DND-41 (cell line): ENCODE measurements around the gene IL9.

Experiments
- ATAC-seq: fragments of 200-7000 bp; cut with Tn5 transposase; 3 replicates; pipeline ENCODE4 v1.9.1; 2021; ENCODE audit warnings: low read depth; ENCODE audit not compliant: insufficient read depth
- DNase-seq: peaks from one replicate; pipeline ENCODE4 v3.0.0-alpha.2; 2020
- H2AFZ ChIP-seq: 2 replicates; pipeline ENCODE4 v1.6.0; 2012; ENCODE audit warnings: low read depth, low read length
- H3K27ac ChIP-seq: 2 replicates; pipeline ENCODE4 v1.5.1; 2012; ENCODE audit warnings: low read length, inconsistent platforms
- H3K27me3 ChIP-seq: fragments of 200-600 bp; sonication (generic); 2 replicates; pipeline ENCODE4 v1.6.0; 2012; ENCODE audit warnings: low read length, mild to moderate bottlenecking, inconsistent platforms; ENCODE audit not compliant: insufficient read depth, poor library complexity
- H3K36me3 ChIP-seq: 2 replicates; pipeline ENCODE4 v1.5.1; 2012; ENCODE audit warnings: low read length, inconsistent platforms; ENCODE audit not compliant: insufficient read depth
- H3K4me1 ChIP-seq: 2 replicates; pipeline ENCODE4 v1.5.1; 2012; ENCODE audit warnings: mild to moderate bottlenecking, low read length; ENCODE audit not compliant: insufficient read depth
- H3K4me2 ChIP-seq: 2 replicates; pipeline ENCODE4 v1.6.0; 2012; ENCODE audit warnings: mild to moderate bottlenecking, moderate library complexity, low read length, inconsistent platforms; ENCODE audit not compliant: insufficient read depth
- H3K4me3 ChIP-seq, 2 experiments: fragments of 200-600 bp in 1 of 2; shearing (Covaris generic) in 1 of 2; 2 replicates each; pipeline ENCODE4 v1.5.1; 2012 to 2016; ENCODE audit warnings: inconsistent platforms in 2 of 2, low read length in 2 of 2, mild to moderate bottlenecking in 2 of 2, low read depth in 1 of 2, moderate library complexity in 1 of 2
- H3K79me2 ChIP-seq: 2 replicates; pipeline ENCODE4 v1.6.0; 2012; ENCODE audit warnings: low read length, inconsistent platforms; ENCODE audit not compliant: insufficient read depth
- H3K9ac ChIP-seq: 2 replicates; pipeline ENCODE4 v1.6.0; 2012; ENCODE audit warnings: low read depth, mild to moderate bottlenecking, inconsistent platforms, low read length, moderate library complexity
- H3K9me3 ChIP-seq: 2 replicates; pipeline ENCODE4 v1.5.1; 2012; ENCODE audit warnings: low read length, moderate library complexity, mild to moderate bottlenecking, inconsistent platforms; ENCODE audit not compliant: insufficient read depth, severe bottlenecking
- H4K20me1 ChIP-seq: 2 replicates; pipeline ENCODE4 v1.6.0; 2012; ENCODE audit warnings: low read length; ENCODE audit not compliant: insufficient read depth
- EZH2 ChIP-seq: IDR thresholded peaks from 3 replicates; pipeline ENCODE4 v1.6.1; 2012; ENCODE audit warnings: borderline replicate concordance, low read depth, mild to moderate bottlenecking, moderate library complexity, low read length, inconsistent platforms; ENCODE audit not compliant: severe bottlenecking
- TF ChIP-seq, protein P1 (sequence below): IDR thresholded peaks from 2 replicates; pipeline ENCODE4 v1.5.1; 2012; ENCODE audit warnings: borderline replicate concordance, low read length, moderate library complexity, mild to moderate bottlenecking; ENCODE audit not compliant: poor library complexity, severe bottlenecking; ENCODE audit errors: extremely low read depth

Gene IL9

DNA sequence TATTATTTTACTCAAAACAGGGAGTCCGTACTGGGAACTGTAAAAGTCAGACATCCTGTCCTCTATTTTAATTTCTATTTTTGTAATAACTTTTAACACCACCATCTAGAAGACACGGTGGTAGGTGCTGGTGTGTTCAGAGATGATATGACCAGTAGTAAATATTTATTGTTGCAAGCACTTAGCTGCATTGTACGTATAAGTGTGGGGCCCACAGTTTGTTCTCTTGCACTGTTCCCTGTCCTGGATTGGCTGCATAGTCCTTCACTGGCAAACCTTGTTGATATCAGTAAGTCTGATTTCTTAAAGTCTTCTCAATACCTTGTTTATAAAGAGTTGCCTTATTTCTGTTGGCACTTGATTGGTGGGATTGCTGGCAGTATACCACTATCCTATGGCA, 24.6 kb upstream of the IL9 start:
- Histone ChIP-seq H3K9ac (no peak overlapping the region), H3K9me3 (no peaks in the 10 kb centered on the region), H3K27me3 (peaks cover 31% of the 10 kb centered on the region), H3K27ac (no peak overlapping the region), H3K4me2 (no peak overlapping the region), H3K4me1 (no peaks in the 10 kb centered on the region), H2AFZ (no peak overlapping the region), H3K79me2 (no peaks in the 10 kb centered on the region), H4K20me1 (no peaks in the 10 kb centered on the region), H3K4me3 (no peak overlapping the region), H3K36me3 (no peaks in the 10 kb centered on the region)
- no peak for DNase-seq
- no peak for ATAC-seq
- TF ChIP-seq, protein P1, sequence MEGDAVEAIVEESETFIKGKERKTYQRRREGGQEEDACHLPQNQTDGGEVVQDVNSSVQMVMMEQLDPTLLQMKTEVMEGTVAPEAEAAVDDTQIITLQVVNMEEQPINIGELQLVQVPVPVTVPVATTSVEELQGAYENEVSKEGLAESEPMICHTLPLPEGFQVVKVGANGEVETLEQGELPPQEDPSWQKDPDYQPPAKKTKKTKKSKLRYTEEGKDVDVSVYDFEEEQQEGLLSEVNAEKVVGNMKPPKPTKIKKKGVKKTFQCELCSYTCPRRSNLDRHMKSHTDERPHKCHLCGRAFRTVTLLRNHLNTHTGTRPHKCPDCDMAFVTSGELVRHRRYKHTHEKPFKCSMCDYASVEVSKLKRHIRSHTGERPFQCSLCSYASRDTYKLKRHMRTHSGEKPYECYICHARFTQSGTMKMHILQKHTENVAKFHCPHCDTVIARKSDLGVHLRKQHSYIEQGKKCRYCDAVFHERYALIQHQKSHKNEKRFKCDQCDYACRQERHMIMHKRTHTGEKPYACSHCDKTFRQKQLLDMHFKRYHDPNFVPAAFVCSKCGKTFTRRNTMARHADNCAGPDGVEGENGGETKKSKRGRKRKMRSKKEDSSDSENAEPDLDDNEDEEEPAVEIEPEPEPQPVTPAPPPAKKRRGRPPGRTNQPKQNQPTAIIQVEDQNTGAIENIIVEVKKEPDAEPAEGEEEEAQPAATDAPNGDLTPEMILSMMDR = no peak
- TF ChIP-seq EZH2 = no peak

DNA sequence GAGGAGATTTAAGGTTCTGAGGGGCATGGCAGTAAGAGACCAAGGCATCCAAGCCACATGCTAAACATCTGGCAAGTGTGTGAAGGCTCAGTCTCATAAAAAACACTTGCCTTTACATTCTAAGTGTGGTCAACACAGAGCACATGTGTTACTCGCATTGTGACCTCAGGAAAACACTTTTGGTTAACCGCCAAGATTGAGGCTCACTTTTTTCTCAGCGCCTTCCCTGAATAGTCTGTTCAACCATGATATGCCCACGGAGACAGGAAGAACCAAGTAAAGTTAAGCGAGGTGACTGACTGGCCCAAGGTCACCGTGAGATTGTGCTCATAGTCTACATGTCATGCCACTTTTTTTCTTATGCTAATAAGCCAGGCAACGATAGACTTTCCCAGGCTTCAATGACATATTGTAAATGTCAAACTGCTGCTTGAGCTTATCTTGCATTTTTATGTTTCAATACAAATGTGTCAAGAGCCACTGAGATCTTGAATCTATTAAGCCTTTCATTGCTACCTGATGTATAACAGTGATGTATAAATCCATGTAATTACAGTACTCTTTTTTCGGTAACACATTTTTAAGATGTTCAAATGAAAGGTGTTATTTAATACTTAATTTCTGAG, 21.1 kb upstream of the IL9 start:
- Histone ChIP-seq H3K9me3 (no peaks in the 10 kb centered on the region), H3K27me3 (peaks cover 56% of the 10 kb centered on the region), H3K79me2 (no peaks in the 10 kb centered on the region), H3K4me1 (no peaks in the 10 kb centered on the region), H2AFZ (no peak overlapping the region), H3K36me3 (no peaks in the 10 kb centered on the region), H3K4me2 (no peak overlapping the region), H3K9ac (no peak overlapping the region), H3K27ac (no peak overlapping the region), H4K20me1 (no peaks in the 10 kb centered on the region), H3K4me3 (no peak overlapping the region)
- TF ChIP-seq EZH2 = no peak
- TF ChIP-seq, protein P1 = no peak
- DNase-seq = no peak
- ATAC-seq = no peak

DNA sequence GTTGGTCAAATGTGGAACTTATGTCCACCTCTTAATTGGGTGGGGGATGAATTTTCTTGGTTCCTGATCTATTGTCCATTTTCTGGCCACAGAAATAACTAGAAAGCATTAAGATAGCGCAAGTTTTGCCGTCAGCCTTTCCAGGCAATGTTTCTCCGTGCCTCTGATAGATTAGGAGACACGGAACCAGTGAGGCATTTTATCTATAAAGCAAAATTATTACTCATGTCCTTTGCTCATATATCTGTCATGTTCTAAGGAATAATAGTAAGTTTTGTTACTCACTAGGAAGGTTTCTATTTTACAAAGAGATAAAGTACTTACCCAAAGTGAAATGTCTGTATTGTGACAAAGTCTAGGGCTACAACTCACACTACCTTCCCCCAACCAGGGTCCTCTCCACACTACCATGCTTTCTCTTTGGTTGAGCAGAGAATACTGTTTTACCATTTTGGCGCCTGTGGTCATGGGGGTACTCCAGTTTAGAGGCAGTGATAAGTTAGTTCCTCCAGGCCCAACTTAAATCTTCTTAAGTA, 19.9 kb upstream of the IL9 start:
- Histone ChIP-seq H3K79me2 (no peaks in the 10 kb centered on the region), H3K4me2 (no peak overlapping the region), H3K9me3 (no peaks in the 10 kb centered on the region), H2AFZ (no peak overlapping the region), H3K4me3 (no peak overlapping the region), H3K27ac (no peak overlapping the region), H3K36me3 (no peaks in the 10 kb centered on the region), H3K4me1 (no peaks in the 10 kb centered on the region), H4K20me1 (no peaks in the 10 kb centered on the region), H3K9ac (no peak overlapping the region), H3K27me3 (peaks cover 58% of the 10 kb centered on the region)
- ATAC-seq (no peak), DNase-seq (no peak)
- TF ChIP-seq EZH2 = no peak
- TF ChIP-seq, protein P1 = no peak
